BJ (cell line): Measurements from ENCODE around the gene CHCHD3. TPM values are rescaled to one million over a fixed set of nuclear protein-coding genes. Genes with fewer than 3 reads are reported as not detected.

Experiments used
- CTCF ChIA-PET: fragments of 350-600 bp; formaldehyde crosslinking; extraction: SDS; loops from one replicate; lab custom pipeline; 2021; ENCODE audit warnings: antibody characterized with exemption, inconsistent platforms; lab: Yijun Ruan, JAX
- POLR2A ChIA-PET: fragments of 300-600 bp; sonication (Branson Sonifier 250); formaldehyde crosslinking; extraction: SDS; loops from one replicate; lab custom pipeline; 2021; ENCODE audit warnings: antibody characterized with exemption; lab: Charles Lee
- DNase-seq: peaks from one replicate; pipeline ENCODE4 v3.0.0-alpha.2; 2011; ENCODE audit warnings: low read depth
- H3K27me3 ChIP-seq: 2 replicates; pipeline ENCODE4 v1.6.0; 2011; ENCODE audit warnings: low read length; ENCODE audit not compliant: control insufficient read depth, insufficient read depth
- H3K36me3 ChIP-seq: 2 replicates; pipeline ENCODE4 v1.5.1; 2011; ENCODE audit warnings: low read length; ENCODE audit not compliant: control insufficient read depth, insufficient read depth
- H3K4me3 ChIP-seq: 2 replicates; pipeline ENCODE4 v1.5.1; 2011; ENCODE audit warnings: low read depth, mild to moderate bottlenecking, control low read depth, low read length
- polyA plus RNA-seq: library from polyadenylated mRNA; depleted of rRNA; stranded (reverse); fragments of >200 nt; gene quantifications from 2 replicates; pipeline ENCODE4 v1.2.3, GENCODE V29; 2011
- TF ChIP-seq, protein P1 (sequence below): IDR thresholded peaks from 2 replicates; pipeline ENCODE4 v1.5.1; 2011; ENCODE audit warnings: low read depth, mild to moderate bottlenecking, control low read depth, inconsistent platforms, low read length, moderate library complexity; ENCODE audit not compliant: insufficient read depth

CHCHD3 gene
- polyA plus RNA-seq, 1 experiment, result 47.2 TPM

GRCh38 chr7:133021196-133021595, 60.7 kb downstream of the CHCHD3 start:
- Histone ChIP-seq H3K27me3 (no peaks in the 10 kb centered on the region), H3K36me3 (no peaks in the 10 kb centered on the region), H3K4me3 (no peak overlapping the region)
- ChIA-PET CTCF (no interaction called here), POLR2A (no interaction called here)
- no peak for DNase-seq
- TF ChIP-seq, protein P1, sequence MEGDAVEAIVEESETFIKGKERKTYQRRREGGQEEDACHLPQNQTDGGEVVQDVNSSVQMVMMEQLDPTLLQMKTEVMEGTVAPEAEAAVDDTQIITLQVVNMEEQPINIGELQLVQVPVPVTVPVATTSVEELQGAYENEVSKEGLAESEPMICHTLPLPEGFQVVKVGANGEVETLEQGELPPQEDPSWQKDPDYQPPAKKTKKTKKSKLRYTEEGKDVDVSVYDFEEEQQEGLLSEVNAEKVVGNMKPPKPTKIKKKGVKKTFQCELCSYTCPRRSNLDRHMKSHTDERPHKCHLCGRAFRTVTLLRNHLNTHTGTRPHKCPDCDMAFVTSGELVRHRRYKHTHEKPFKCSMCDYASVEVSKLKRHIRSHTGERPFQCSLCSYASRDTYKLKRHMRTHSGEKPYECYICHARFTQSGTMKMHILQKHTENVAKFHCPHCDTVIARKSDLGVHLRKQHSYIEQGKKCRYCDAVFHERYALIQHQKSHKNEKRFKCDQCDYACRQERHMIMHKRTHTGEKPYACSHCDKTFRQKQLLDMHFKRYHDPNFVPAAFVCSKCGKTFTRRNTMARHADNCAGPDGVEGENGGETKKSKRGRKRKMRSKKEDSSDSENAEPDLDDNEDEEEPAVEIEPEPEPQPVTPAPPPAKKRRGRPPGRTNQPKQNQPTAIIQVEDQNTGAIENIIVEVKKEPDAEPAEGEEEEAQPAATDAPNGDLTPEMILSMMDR, result no peak

GRCh38 chr7:133020496-133020895, 61.4 kb downstream of the CHCHD3 start:
- CTCF ChIA-PET, result no interaction called here
- no peak for DNase-seq
- TF ChIP-seq, protein P1, result no peak
- no peak overlapping the region for H3K4me3 ChIP-seq
- no peaks in the 10 kb centered on the region for H3K36me3 ChIP-seq
- no peaks in the 10 kb centered on the region for H3K27me3 ChIP-seq
- POLR2A ChIA-PET, result no interaction called here

GRCh38 chr7:133019590-133019989, 62.3 kb downstream of the CHCHD3 start:
- POLR2A ChIA-PET, result no interaction called here
- TF ChIP-seq, protein P1, result no peak
- DNase-seq, result no peak
- Histone ChIP-seq H3K36me3 (no peaks in the 10 kb centered on the region), H3K4me3 (no peak overlapping the region), H3K27me3 (no peaks in the 10 kb centered on the region)
- CTCF ChIA-PET, result no interaction called here

GRCh38 chr7:133016604-133017003, 65.3 kb downstream of the CHCHD3 start:
- Histone ChIP-seq H3K27me3 (no peaks in the 10 kb centered on the region), H3K4me3 (no peak overlapping the region), H3K36me3 (no peaks in the 10 kb centered on the region)
- ChIA-PET CTCF (no interaction called here), POLR2A (no interaction called here)
- DNase-seq, result no peak
- TF ChIP-seq, protein P1, result no peak

GRCh38 chr7:133015888-133016287, 66.0 kb downstream of the CHCHD3 start:
- no peaks in the 10 kb centered on the region for H3K27me3 ChIP-seq
- no peaks in the 10 kb centered on the region for H3K36me3 ChIP-seq
- no peak overlapping the region for H3K4me3 ChIP-seq
- DNase-seq, result no peak
- TF ChIP-seq, protein P1, result no peak
- ChIA-PET CTCF (no interaction called here), POLR2A (no interaction called here)
